Neural cell (in vitro differentiated cells): ENCODE measurements around the gene TPRG1.

ENCODE experiments used
- EP300 ChIP-seq: fragments of 450-650 bp; conservative IDR thresholded peaks from 2 replicates; pipeline ENCODE4 v1.6.1; 2014; ENCODE audit warnings: antibody characterized with exemption, mild to moderate bottlenecking, moderate library complexity; ENCODE audit not compliant: poor library complexity, severe bottlenecking
- EZH2 ChIP-seq: fragments of 200-600, 300-800 bp; shearing (Covaris generic), sonication (generic); IDR thresholded peaks from 2 replicates; pipeline ENCODE4 v1.6.1; 2014; ENCODE audit warnings: antibody characterized with exemption, low read length, borderline replicate concordance, mild to moderate bottlenecking; ENCODE audit not compliant: insufficient read depth, poor library complexity, severe bottlenecking
- MXI1 ChIP-seq: fragments of 450-650 bp; conservative IDR thresholded peaks from 2 replicates; pipeline ENCODE4 v1.6.1; 2014; ENCODE audit warnings: antibody characterized with exemption, mild to moderate bottlenecking; ENCODE audit not compliant: poor library complexity, severe bottlenecking
- POLR2AphosphoS5 ChIP-seq: IDR thresholded peaks from 2 replicates; pipeline ENCODE4 v1.6.1; 2012
- RAD21 ChIP-seq: fragments of 450-650 bp; conservative IDR thresholded peaks from 2 replicates; pipeline ENCODE4 v1.6.1; 2014; ENCODE audit warnings: antibody characterized with exemption, mild to moderate bottlenecking, moderate library complexity
- REST ChIP-seq: IDR thresholded peaks from 2 replicates; pipeline ENCODE4 v1.6.1; 2012; ENCODE audit warnings: borderline replicate concordance
- SMC3 ChIP-seq: fragments of 450-650 bp; conservative IDR thresholded peaks from 2 replicates; pipeline ENCODE4 v1.6.1; 2014; ENCODE audit warnings: antibody characterized with exemption, mild to moderate bottlenecking, moderate library complexity; ENCODE audit not compliant: poor library complexity
- TAF1 ChIP-seq: IDR thresholded peaks from 2 replicates; pipeline ENCODE4 v1.6.1; 2012; ENCODE audit warnings: low read depth
- TF ChIP-seq, protein P1 (sequence below): fragments of 450-650 bp; IDR thresholded peaks from 2 replicates; pipeline ENCODE4 v1.5.1; 2014; ENCODE audit warnings: antibody characterized with exemption, mild to moderate bottlenecking, moderate library complexity; ENCODE audit not compliant: poor library complexity, severe bottlenecking

GRCh38 chr3:189202583-189202982, 30.8 kb downstream of the TPRG1 start:
- TF ChIP-seq, protein P1, sequence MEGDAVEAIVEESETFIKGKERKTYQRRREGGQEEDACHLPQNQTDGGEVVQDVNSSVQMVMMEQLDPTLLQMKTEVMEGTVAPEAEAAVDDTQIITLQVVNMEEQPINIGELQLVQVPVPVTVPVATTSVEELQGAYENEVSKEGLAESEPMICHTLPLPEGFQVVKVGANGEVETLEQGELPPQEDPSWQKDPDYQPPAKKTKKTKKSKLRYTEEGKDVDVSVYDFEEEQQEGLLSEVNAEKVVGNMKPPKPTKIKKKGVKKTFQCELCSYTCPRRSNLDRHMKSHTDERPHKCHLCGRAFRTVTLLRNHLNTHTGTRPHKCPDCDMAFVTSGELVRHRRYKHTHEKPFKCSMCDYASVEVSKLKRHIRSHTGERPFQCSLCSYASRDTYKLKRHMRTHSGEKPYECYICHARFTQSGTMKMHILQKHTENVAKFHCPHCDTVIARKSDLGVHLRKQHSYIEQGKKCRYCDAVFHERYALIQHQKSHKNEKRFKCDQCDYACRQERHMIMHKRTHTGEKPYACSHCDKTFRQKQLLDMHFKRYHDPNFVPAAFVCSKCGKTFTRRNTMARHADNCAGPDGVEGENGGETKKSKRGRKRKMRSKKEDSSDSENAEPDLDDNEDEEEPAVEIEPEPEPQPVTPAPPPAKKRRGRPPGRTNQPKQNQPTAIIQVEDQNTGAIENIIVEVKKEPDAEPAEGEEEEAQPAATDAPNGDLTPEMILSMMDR = no peak
- TF ChIP-seq EZH2 (no peak), POLR2AphosphoS5 (no peak), EP300 (no peak), SMC3 (no peak), REST (no peak), RAD21 (no peak), MXI1 (no peak), TAF1 (no peak)
